BJ (cell line): Measurements from ENCODE around the gene ERC1. TPM values are rescaled to one million over a fixed set of nuclear protein-coding genes. Genes with fewer than 3 reads are reported as not detected.

ENCODE experiments used
- CTCF ChIA-PET: fragments of 350-600 bp; formaldehyde crosslinking; extraction: SDS; loops from one replicate; lab custom pipeline; 2021; ENCODE audit warnings: antibody characterized with exemption, inconsistent platforms; lab: Yijun Ruan, JAX
- POLR2A ChIA-PET: fragments of 300-600 bp; sonication (Branson Sonifier 250); formaldehyde crosslinking; extraction: SDS; loops from one replicate; lab custom pipeline; 2021; ENCODE audit warnings: antibody characterized with exemption; lab: Charles Lee
- DNase-seq: peaks from one replicate; pipeline ENCODE4 v3.0.0-alpha.2; 2011; ENCODE audit warnings: low read depth
- H3K27me3 ChIP-seq: 2 replicates; pipeline ENCODE4 v1.6.0; 2011; ENCODE audit warnings: low read length; ENCODE audit not compliant: control insufficient read depth, insufficient read depth
- H3K36me3 ChIP-seq: 2 replicates; pipeline ENCODE4 v1.5.1; 2011; ENCODE audit warnings: low read length; ENCODE audit not compliant: control insufficient read depth, insufficient read depth
- H3K4me3 ChIP-seq: 2 replicates; pipeline ENCODE4 v1.5.1; 2011; ENCODE audit warnings: low read depth, mild to moderate bottlenecking, control low read depth, low read length
- CTCF ChIP-seq: IDR thresholded peaks from 2 replicates; pipeline ENCODE4 v1.5.1; 2011; ENCODE audit warnings: low read depth, mild to moderate bottlenecking, control low read depth, inconsistent platforms, low read length, moderate library complexity; ENCODE audit not compliant: insufficient read depth
- polyA plus RNA-seq: library from polyadenylated mRNA; depleted of rRNA; stranded (reverse); fragments of >200 nt; gene quantifications from 2 replicates; pipeline ENCODE4 v1.2.3, GENCODE V29; 2011

The ERC1 gene
- polyA plus RNA-seq, 1 experiment = 14.5 TPM

- POLR2A ChIA-PET = no interaction called here
Observed at GRCh38 chr12:1479645-1480044, 488.6 kb downstream of the ERC1 start.

GRCh38 chr12:1481326-1481725 lies 490.3 kb downstream of the ERC1 start:
- ChIA-PET CTCF (no interaction called here), POLR2A (no interaction called here)
- no peaks in the 10 kb centered on the region for H3K27me3 ChIP-seq
- no peak for TF ChIP-seq CTCF
- no peaks in the 10 kb centered on the region for H3K36me3 ChIP-seq
- no peak for DNase-seq
- H3K4me3 ChIP-seq = no peak overlapping the region

More at GRCh38 chr12:1479645-1480044, 488.6 kb downstream of the ERC1 start:
- Histone ChIP-seq H3K36me3 (no peaks in the 10 kb centered on the region), H3K27me3 (no peaks in the 10 kb centered on the region), H3K4me3 (no peak overlapping the region)
- no peak for TF ChIP-seq CTCF
- CTCF ChIA-PET = no interaction called here
- no peak for DNase-seq

- H3K4me3 ChIP-seq = no peak overlapping the region
- CTCF ChIA-PET = no interaction called here
- POLR2A ChIA-PET = no interaction called here
- no peaks in the 10 kb centered on the region for H3K36me3 ChIP-seq
- H3K27me3 ChIP-seq = no peaks in the 10 kb centered on the region
- no peak for DNase-seq
- TF ChIP-seq CTCF = no peak
Observed at GRCh38 chr12:1481906-1482305, 490.9 kb downstream of the ERC1 start.

- Histone ChIP-seq H3K4me3 (no peak overlapping the region), H3K36me3 (peaks cover 5% of the 10 kb centered on the region), H3K27me3 (no peaks in the 10 kb centered on the region)
- ChIA-PET CTCF (no interaction called here), POLR2A (no interaction called here)
- TF ChIP-seq CTCF = no peak
- DNase-seq = peak; percentile 33
Observed at GRCh38 chr12:1488908-1489381, 497.9 kb downstream of the ERC1 start.

GRCh38 chr12:1491983-1492697 lies 501.1 kb downstream of the ERC1 start:
- peaks cover 5% of the 10 kb centered on the region for H3K36me3 ChIP-seq
- ChIA-PET POLR2A (no interaction called here), CTCF (no interaction called here)
- DNase-seq = no peak
- TF ChIP-seq CTCF = no peak
- H3K4me3 ChIP-seq = no peak overlapping the region
- H3K27me3 ChIP-seq = no peaks in the 10 kb centered on the region
